ENCODE measurements around the gene TSSC4. TPM values are rescaled to one million over a fixed set of nuclear protein-coding genes. Genes with fewer than 3 reads are reported as not detected.

The TSSC4 gene
- total RNA-seq, 1 donor from 2014 or later: 52.2 TPM

GRCh38 chr11:2417856-2418692 lies 17.5 kb downstream of the TSSC4 start:
- no peaks in the 10 kb centered on the region for H3K36me3 Mint-ChIP-seq (ENCODE audit: low read depth)
- no peaks in the 10 kb centered on the region for H3K4me1 Mint-ChIP-seq (ENCODE audit: low read depth)
- H3K9me3 Mint-ChIP-seq (ENCODE audit: low read depth): no peaks in the 10 kb centered on the region
- no peak for TF ChIP-seq CTCF (IDR thresholded peaks at IDR 0.05)
- H3K27me3 Mint-ChIP-seq (ENCODE audit: low read depth): no peaks in the 10 kb centered on the region
- no peak overlapping the region for H3K4me3 Mint-ChIP-seq (ENCODE audit: unreplicated experiment)
- DNase-seq (ENCODE audit: low spot score): no peak
- H3K27ac Mint-ChIP-seq (ENCODE audit: unreplicated experiment): no peak overlapping the region

- H3K4me3 Mint-ChIP-seq (ENCODE audit: unreplicated experiment): no peak overlapping the region
- no peaks in the 10 kb centered on the region for H3K9me3 Mint-ChIP-seq (ENCODE audit: low read depth)
- H3K36me3 Mint-ChIP-seq (ENCODE audit: low read depth): no peaks in the 10 kb centered on the region
- DNase-seq (ENCODE audit: low spot score): no peak
- no peaks in the 10 kb centered on the region for H3K4me1 Mint-ChIP-seq (ENCODE audit: low read depth)
- no peak for TF ChIP-seq CTCF (IDR thresholded peaks at IDR 0.05)
- no peaks in the 10 kb centered on the region for H3K27me3 Mint-ChIP-seq (ENCODE audit: low read depth)
- H3K27ac Mint-ChIP-seq (ENCODE audit: unreplicated experiment): no peak overlapping the region
Observed at GRCh38 chr11:2418693-2419360, 18.3 kb downstream of the TSSC4 start.

GRCh38 chr11:2419638-2420501 lies 19.3 kb downstream of the TSSC4 start:
- peak; percentile 87 for TF ChIP-seq CTCF (IDR thresholded peaks at IDR 0.05)
- no peaks in the 10 kb centered on the region for H3K9me3 Mint-ChIP-seq (ENCODE audit: low read depth)
- H3K4me1 Mint-ChIP-seq (ENCODE audit: low read depth): no peaks in the 10 kb centered on the region
- no peaks in the 10 kb centered on the region for H3K36me3 Mint-ChIP-seq (ENCODE audit: low read depth)
- H3K27ac Mint-ChIP-seq (ENCODE audit: unreplicated experiment): no peak overlapping the region
- H3K27me3 Mint-ChIP-seq (ENCODE audit: low read depth): peaks cover 2% of the 10 kb centered on the region
- DNase-seq (ENCODE audit: low spot score): no peak
- H3K4me3 Mint-ChIP-seq (ENCODE audit: unreplicated experiment): no peak overlapping the region

GRCh38 chr11:2420502-2421225 lies 20.1 kb downstream of the TSSC4 start:
- DNase-seq (ENCODE audit: low spot score): no peak
- peak; percentile 93 for TF ChIP-seq CTCF (IDR thresholded peaks at IDR 0.05)
- peaks cover 2% of the 10 kb centered on the region for H3K27me3 Mint-ChIP-seq (ENCODE audit: low read depth)
- no peaks in the 10 kb centered on the region for H3K36me3 Mint-ChIP-seq (ENCODE audit: low read depth)
- H3K4me1 Mint-ChIP-seq (ENCODE audit: low read depth): no peaks in the 10 kb centered on the region
- no peak overlapping the region for H3K27ac Mint-ChIP-seq (ENCODE audit: unreplicated experiment)
- no peaks in the 10 kb centered on the region for H3K9me3 Mint-ChIP-seq (ENCODE audit: low read depth)
- H3K4me3 Mint-ChIP-seq (ENCODE audit: unreplicated experiment): no peak overlapping the region

Measured in chondrocyte (in vitro differentiated cells).